ENCODE data around the gene JAK3. TPM values are rescaled to one million over a fixed set of nuclear protein-coding genes. Genes with fewer than 3 reads are reported as not detected.

JAK3 gene
- total and polyA plus RNA-seq, 9 donors = 1.3 to 2.7 (median 2.0) TPM

DNA sequence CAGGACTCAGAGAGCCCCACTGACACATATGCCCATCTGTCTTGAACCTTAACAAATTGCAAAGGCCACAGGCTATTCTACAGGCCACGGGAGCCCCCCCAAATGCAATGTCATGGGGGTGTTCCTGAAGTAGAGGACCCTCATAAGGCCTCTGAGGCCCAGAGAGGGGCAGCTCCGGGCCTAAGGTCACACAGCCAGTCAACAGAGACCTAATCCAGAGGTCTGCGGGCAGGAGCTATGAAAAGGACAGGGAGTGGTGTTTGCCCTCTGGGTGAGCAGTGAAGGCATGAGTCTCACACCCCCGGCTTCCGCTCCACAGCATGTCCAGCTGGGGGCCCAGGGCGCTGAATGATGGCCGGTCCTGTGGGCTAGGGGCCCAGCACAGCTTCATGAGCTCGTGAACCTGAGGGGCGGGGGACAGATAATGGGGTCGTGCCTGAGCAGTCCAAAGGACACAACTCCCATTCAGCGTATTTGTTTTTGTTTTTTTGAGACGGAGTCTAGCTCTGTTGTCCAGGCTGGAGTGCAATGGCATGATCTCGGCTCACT lies 21.2 kb downstream of the JAK3 start:
- WGBS (ENCODE audit: insufficient coverage) = 90% methylated on average over 12 of the region's 13 CpGs
- peaks cover 16% of the 10 kb centered on the region for H3K27me3 ChIP-seq (ENCODE audit: control insufficient read depth, insufficient read depth, low read length)
- no peak for DNase-seq

DNA sequence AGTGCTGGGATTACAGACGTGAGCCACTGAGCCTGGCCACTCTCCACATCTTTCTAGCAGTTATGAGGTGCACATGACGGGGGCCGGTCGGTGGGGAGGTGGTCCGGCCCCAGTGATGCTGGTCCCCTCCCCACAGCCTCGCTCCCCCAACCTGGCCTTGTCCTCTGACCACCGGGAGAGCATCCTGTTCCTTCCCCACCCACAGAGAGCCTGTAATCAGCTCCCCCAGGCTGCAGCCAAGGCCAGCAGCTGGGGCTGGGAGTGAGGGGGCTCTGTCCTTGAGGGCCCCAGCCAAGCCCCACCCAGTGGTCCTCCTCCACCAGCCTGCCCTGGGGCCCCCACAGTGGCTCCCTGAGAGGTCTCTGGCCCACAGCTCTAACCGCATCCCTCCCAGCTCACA lies 23.4 kb downstream of the JAK3 start:
- Histone ChIP-seq H3K36me3 (ENCODE audit: control insufficient read depth, insufficient read depth, low read length) (no peaks in the 10 kb centered on the region), H3K27me3 (ENCODE audit: control insufficient read depth, insufficient read depth, low read length) (no peaks in the 10 kb centered on the region), H3K4me1 (ENCODE audit: control insufficient read depth, insufficient read depth, low read length) (no peaks in the 10 kb centered on the region), H3K4me3 (ENCODE audit: low read length) (no peak overlapping the region), H3K27ac (ENCODE audit: low read length) (no peak overlapping the region), H3K9me3 (replicated peaks; ENCODE audit: control insufficient read depth, low read depth, low read length) (no peaks in the 10 kb centered on the region)
- no peak for DNase-seq
- 23% methylated on average over 5 of the region's 8 CpGs for whole genome bisulfite sequencing (ENCODE audit: insufficient coverage)

More for the DNA sequence above, 21.2 kb downstream of the JAK3 start:
- Histone ChIP-seq H3K36me3 (ENCODE audit: control insufficient read depth, insufficient read depth, low read length) (no peaks in the 10 kb centered on the region), H3K4me3 (ENCODE audit: low read length) (no peak overlapping the region), H3K9me3 (replicated peaks; ENCODE audit: control insufficient read depth, low read depth, low read length) (no peaks in the 10 kb centered on the region), H3K27ac (ENCODE audit: low read length) (no peak overlapping the region), H3K4me1 (ENCODE audit: control insufficient read depth, insufficient read depth, low read length) (peaks cover 6% of the 10 kb centered on the region)

DNA sequence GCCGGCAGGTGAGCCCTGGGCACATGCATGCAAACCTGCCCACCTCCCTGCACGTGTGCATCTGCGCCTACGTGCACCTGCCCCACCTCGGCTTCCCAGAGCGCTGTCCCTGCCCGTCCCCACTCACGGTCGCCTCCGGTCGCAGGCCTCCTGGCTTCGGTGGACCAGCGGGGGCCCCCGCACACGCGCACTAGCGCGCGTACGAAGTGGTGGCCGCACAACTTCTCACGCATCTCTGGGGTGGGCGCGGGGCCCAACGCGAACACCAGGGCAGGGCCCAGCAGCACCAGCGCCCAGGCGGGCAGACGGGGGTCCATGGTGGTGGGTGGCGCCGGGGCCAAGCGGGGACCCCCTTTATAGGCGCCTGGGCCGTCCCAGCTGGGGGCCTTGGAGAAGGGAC lies 26.6 kb downstream of the JAK3 start, which contains the start of gene INSL3:
INSL3 (minus strand) TSS at position 330 of the 400 bp plus-strand sequence; CDS start at position 317, 13 bp downstream.
- peaks cover under 1% of the 10 kb centered on the region for H3K27me3 ChIP-seq (ENCODE audit: control insufficient read depth, insufficient read depth, low read length)

DNA sequence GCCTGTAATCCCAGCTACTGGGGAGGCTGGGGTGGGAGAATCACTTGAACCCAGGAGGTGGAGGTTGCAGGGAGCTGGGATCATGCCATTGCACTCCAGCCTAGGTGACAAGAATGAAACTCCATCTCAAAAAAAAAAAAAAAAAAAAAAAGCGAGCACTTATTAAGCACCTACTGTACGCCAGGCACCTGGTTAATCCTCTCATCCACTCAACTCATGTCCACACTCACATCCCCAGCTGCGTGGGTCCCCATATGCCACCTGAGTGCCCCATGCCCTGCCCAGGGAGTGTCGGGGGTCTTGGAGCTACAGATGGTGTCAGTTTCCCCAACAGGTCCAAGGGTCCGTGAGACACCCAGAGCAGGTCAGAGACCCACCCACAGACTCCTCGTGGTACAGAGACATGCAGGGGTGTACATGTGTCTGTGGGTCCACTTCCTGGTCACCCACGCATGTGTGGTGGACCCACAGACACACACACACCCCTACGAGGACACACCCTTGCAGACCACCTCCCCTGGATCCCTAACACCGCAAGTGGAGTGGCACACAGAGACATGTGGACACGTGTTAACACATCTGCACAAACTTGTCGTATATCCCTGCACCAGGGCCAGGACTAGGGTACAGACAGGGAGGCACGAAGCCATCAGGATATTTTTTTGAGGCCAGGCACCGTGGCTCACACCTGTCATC lies 30.0 kb downstream of the JAK3 start:
- H3K4me1 ChIP-seq (ENCODE audit: control insufficient read depth, insufficient read depth, low read length) = no peaks in the 10 kb centered on the region
- no peaks in the 10 kb centered on the region for H3K36me3 ChIP-seq (ENCODE audit: control insufficient read depth, insufficient read depth, low read length)
- no peak overlapping the region for H3K4me3 ChIP-seq (ENCODE audit: low read length)
- no peak for DNase-seq
- H3K27me3 ChIP-seq (ENCODE audit: control insufficient read depth, insufficient read depth, low read length) = peaks cover 2% of the 10 kb centered on the region
- H3K27ac ChIP-seq (ENCODE audit: low read length) = no peak overlapping the region
- WGBS (ENCODE audit: insufficient coverage) = 74% methylated on average over 10 of the region's 13 CpGs
- no peaks in the 10 kb centered on the region for H3K9me3 ChIP-seq (replicated peaks; ENCODE audit: control insufficient read depth, low read depth, low read length)

More for the DNA sequence above, 26.6 kb downstream of the JAK3 start, which contains the start of gene INSL3:
- Histone ChIP-seq H3K9me3 (replicated peaks; ENCODE audit: control insufficient read depth, low read depth, low read length) (no peaks in the 10 kb centered on the region), H3K4me3 (ENCODE audit: low read length) (no peak within 1 kb of the TSS), H3K36me3 (ENCODE audit: control insufficient read depth, insufficient read depth, low read length) (no peaks in the 10 kb centered on the region), H3K27ac (ENCODE audit: low read length) (no peak within 1 kb of the TSS), H3K4me1 (ENCODE audit: control insufficient read depth, insufficient read depth, low read length) (no peaks in the 10 kb centered on the region)
- no peak for DNase-seq
- WGBS (ENCODE audit: insufficient coverage) = 58% methylated on average over 33 of the region's 34 CpGs

DNA sequence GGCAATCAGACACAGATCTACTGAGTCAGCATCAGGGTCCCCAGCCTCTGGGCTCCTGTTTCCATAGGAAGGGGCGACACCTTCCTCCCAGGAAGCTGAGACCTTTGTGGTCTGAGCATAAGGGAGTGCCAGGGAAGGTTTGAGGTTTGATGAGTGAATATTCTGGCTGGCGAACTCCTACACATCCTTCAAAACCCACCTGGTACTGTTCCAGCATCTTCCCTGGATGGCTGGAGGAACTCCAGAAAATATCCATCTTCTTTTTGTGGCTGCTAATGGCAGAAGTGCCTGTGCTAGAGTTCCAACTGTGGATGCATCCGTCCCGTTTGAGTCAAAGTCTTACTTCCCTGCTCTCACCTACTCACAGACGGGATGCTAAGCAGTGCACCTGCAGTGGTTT lies 35.7 kb downstream of the JAK3 start:
- peaks cover 7% of the 10 kb centered on the region for H3K27me3 ChIP-seq (ENCODE audit: control insufficient read depth, insufficient read depth, low read length)
- 20% methylated on average over 3 of the region's 5 CpGs for WGBS (ENCODE audit: insufficient coverage)
- H3K9me3 ChIP-seq (replicated peaks; ENCODE audit: control insufficient read depth, low read depth, low read length) = peaks cover 2% of the 10 kb centered on the region
- H3K4me1 ChIP-seq (ENCODE audit: control insufficient read depth, insufficient read depth, low read length) = no peaks in the 10 kb centered on the region
- H3K4me3 ChIP-seq (ENCODE audit: low read length) = no peak overlapping the region
- H3K36me3 ChIP-seq (ENCODE audit: control insufficient read depth, insufficient read depth, low read length) = no peaks in the 10 kb centered on the region
- H3K27ac ChIP-seq (ENCODE audit: low read length) = no peak overlapping the region
- no peak for DNase-seq

DNA sequence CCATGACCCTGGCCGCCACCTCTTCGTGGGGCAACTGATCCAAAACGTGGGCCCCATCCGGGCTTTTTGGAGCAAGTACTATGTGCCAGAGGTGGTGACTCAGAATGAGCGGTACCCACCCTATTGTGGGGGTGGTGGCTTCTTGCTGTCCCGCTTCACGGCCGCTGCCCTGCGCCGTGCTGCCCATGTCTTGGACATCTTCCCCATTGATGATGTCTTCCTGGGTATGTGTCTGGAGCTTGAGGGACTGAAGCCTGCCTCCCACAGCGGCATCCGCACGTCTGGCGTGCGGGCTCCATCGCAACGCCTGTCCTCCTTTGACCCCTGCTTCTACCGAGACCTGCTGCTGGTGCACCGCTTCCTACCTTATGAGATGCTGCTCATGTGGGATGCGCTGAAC lies 36.1 kb downstream of the JAK3 start:
- no peaks in the 10 kb centered on the region for H3K36me3 ChIP-seq (ENCODE audit: control insufficient read depth, insufficient read depth, low read length)
- 94% methylated on average over 11 of the region's 20 CpGs for WGBS (ENCODE audit: insufficient coverage)
- peaks cover 7% of the 10 kb centered on the region for H3K27me3 ChIP-seq (ENCODE audit: control insufficient read depth, insufficient read depth, low read length)
- no peak overlapping the region for H3K4me3 ChIP-seq (ENCODE audit: low read length)
- peaks cover 2% of the 10 kb centered on the region for H3K9me3 ChIP-seq (replicated peaks; ENCODE audit: control insufficient read depth, low read depth, low read length)
- no peaks in the 10 kb centered on the region for H3K4me1 ChIP-seq (ENCODE audit: control insufficient read depth, insufficient read depth, low read length)
- H3K27ac ChIP-seq (ENCODE audit: low read length) = no peak overlapping the region
- DNase-seq = no peak

DNA sequence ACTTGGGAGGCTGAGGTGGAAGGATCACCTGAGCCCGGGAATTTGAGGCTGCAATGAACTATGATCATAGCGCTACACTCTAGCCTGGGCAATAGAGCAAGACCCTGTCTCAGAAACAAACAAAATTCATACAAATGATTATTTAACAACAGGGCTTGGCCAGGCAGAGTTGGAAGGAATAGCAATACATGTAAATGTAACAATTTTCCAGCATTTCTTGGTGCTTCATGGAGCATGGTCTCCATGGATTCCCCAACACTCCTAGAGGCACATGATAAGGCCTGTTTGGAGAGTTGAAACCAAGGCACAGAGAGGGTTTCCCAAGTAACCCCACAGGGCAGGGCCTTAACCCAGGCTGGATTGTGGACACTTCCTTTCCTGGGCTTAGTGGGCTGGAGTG lies 36.7 kb downstream of the JAK3 start:
- Histone ChIP-seq H3K4me3 (ENCODE audit: low read length) (no peak overlapping the region), H3K27me3 (ENCODE audit: control insufficient read depth, insufficient read depth, low read length) (peaks cover 5% of the 10 kb centered on the region)

DNA sequence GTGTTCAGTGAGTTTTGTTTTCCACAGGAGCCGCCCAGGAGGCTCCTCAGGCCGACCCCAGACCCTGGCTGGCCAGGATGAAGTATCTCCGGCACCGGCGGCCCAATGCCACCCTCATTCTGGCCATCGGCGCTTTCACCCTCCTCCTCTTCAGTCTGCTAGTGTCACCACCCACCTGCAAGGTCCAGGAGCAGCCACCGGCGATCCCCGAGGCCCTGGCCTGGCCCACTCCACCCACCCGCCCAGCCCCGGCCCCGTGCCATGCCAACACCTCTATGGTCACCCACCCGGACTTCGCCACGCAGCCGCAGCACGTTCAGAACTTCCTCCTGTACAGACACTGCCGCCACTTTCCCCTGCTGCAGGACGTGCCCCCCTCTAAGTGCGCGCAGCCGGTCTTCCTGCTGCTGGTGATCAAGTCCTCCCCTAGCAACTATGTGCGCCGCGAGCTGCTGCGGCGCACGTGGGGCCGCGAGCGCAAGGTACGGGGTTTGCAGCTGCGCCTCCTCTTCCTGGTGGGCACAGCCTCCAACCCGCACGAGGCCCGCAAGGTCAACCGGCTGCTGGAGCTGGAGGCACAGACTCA lies 40.0 kb downstream of the JAK3 start:
- no peak overlapping the region for H3K27ac ChIP-seq (ENCODE audit: low read length)
- H3K36me3 ChIP-seq (ENCODE audit: control insufficient read depth, insufficient read depth, low read length) = no peaks in the 10 kb centered on the region
- peaks cover 5% of the 10 kb centered on the region for H3K27me3 ChIP-seq (ENCODE audit: control insufficient read depth, insufficient read depth, low read length)
- no peak for DNase-seq
- H3K4me1 ChIP-seq (ENCODE audit: control insufficient read depth, insufficient read depth, low read length) = no peaks in the 10 kb centered on the region
- H3K4me3 ChIP-seq (ENCODE audit: low read length) = no peak overlapping the region
- 64% methylated on average over 36 of the region's 38 CpGs for WGBS (ENCODE audit: insufficient coverage)
- H3K9me3 ChIP-seq (replicated peaks; ENCODE audit: control insufficient read depth, low read depth, low read length) = peaks cover 2% of the 10 kb centered on the region

More for the DNA sequence above, 36.7 kb downstream of the JAK3 start:
- H3K27ac ChIP-seq (ENCODE audit: low read length) = no peak overlapping the region
- no peaks in the 10 kb centered on the region for H3K4me1 ChIP-seq (ENCODE audit: control insufficient read depth, insufficient read depth, low read length)
- no CpG with 5 or more reads among the region's 2 CpGs for WGBS (ENCODE audit: insufficient coverage)
- no peak for DNase-seq
- peaks cover 2% of the 10 kb centered on the region for H3K9me3 ChIP-seq (replicated peaks; ENCODE audit: control insufficient read depth, low read depth, low read length)
- H3K36me3 ChIP-seq (ENCODE audit: control insufficient read depth, insufficient read depth, low read length) = no peaks in the 10 kb centered on the region

DNA sequence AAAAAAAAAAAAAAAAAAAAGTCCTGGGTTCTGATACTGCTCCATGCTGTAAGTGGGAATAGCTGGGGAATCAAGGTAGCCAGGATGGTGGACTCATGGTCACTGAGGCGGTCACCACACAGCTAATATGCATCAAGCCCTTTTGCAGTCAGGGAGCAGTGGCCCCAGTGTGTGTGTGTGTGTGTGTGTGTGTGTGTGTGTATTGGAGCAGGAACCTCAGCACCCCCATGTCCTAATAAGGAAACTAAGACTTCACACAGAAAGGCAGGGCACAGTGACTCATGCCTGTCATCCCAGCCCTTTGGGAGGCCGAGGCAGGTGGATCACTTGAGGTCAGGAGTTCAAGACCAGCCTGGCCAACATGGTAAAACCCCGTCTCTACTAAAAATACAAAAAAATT lies 40.8 kb downstream of the JAK3 start:
- H3K27me3 ChIP-seq (ENCODE audit: control insufficient read depth, insufficient read depth, low read length) = peaks cover 5% of the 10 kb centered on the region
- H3K36me3 ChIP-seq (ENCODE audit: control insufficient read depth, insufficient read depth, low read length) = no peaks in the 10 kb centered on the region

DNA sequence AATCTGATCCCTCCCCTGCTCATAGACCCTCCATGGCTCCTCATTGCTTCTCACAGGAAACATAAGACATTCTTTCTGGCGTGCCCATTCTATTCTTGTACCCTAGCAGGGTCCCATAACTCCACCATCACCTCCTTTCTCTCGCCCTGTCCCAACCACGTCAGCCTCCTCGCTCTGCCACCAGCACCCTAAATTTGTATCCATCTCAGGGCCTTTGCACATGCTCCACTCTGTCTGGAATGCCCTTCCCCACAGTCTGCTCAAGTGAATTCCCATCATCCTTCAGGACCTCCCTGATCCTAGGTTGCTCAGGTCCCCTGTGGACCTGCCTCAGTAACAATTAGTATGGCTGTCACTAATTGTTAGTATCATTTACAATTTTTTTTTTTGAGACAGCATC lies 42.4 kb downstream of the JAK3 start:
- no peak overlapping the region for H3K27ac ChIP-seq (ENCODE audit: low read length)
- H3K4me1 ChIP-seq (ENCODE audit: control insufficient read depth, insufficient read depth, low read length) = no peaks in the 10 kb centered on the region
- H3K4me3 ChIP-seq (ENCODE audit: low read length) = no peak overlapping the region
- no peaks in the 10 kb centered on the region for H3K9me3 ChIP-seq (replicated peaks; ENCODE audit: control insufficient read depth, low read depth, low read length)
- DNase-seq = no peak
- 89% methylated on average over 4 of the region's 4 CpGs for WGBS (ENCODE audit: insufficient coverage)
- peaks cover 5% of the 10 kb centered on the region for H3K27me3 ChIP-seq (ENCODE audit: control insufficient read depth, insufficient read depth, low read length)
- H3K36me3 ChIP-seq (ENCODE audit: control insufficient read depth, insufficient read depth, low read length) = no peaks in the 10 kb centered on the region

More for the DNA sequence above, 40.8 kb downstream of the JAK3 start:
- Histone ChIP-seq H3K27ac (ENCODE audit: low read length) (no peak overlapping the region), H3K4me3 (ENCODE audit: low read length) (no peak overlapping the region), H3K9me3 (replicated peaks; ENCODE audit: control insufficient read depth, low read depth, low read length) (peaks cover 2% of the 10 kb centered on the region), H3K4me1 (ENCODE audit: control insufficient read depth, insufficient read depth, low read length) (no peaks in the 10 kb centered on the region)
- WGBS (ENCODE audit: insufficient coverage) = 60% methylated on average over 1 of the region's 3 CpGs
- no peak for DNase-seq
